ENCODE results near the gene PDE10A.

DNA sequence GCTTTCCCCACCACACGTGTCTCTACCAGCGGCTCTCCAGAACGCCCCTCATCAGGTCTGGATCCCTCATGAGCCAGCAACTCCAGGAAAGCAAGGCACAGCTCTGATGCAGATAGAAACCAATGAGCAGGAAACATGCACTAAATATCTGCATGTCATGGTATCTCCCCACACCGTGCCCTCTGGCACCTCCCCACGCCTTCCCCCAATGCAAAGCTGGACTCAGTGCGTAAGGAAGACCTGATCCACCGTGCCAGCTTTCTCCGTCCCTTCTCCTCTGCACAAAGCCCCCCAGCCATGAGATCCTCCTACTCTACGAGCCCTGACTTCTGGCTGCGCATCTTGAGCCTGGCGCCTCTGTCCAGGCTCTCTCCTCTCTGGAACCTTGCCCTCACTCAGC, 9.4 kb downstream of the PDE10A start:
- TF ChIP-seq EZH2 (conservative IDR thresholded peaks at IDR 0.05; ENCODE audit: low read depth, low read length) (no peak), HDAC1 (CRISPR knock-in tag; IDR thresholded peaks at IDR 0.05) (no peak), ZNF746 (CRISPR knock-in tag; IDR thresholded peaks at IDR 0.05) (no peak), FOXP1 (IDR thresholded peaks at IDR 0.05) (no peak), FOXP1 (CRISPR knock-in tag; IDR thresholded peaks at IDR 0.05) (no peak), TCF12 (IDR thresholded peaks at IDR 0.05) (no peak), TCF12 (CRISPR knock-in tag; IDR thresholded peaks at IDR 0.05) (no peak), BRCA1 (CRISPR knock-in tag; IDR thresholded peaks at IDR 0.05) (no peak)
- TF ChIP-seq, protein P1, sequence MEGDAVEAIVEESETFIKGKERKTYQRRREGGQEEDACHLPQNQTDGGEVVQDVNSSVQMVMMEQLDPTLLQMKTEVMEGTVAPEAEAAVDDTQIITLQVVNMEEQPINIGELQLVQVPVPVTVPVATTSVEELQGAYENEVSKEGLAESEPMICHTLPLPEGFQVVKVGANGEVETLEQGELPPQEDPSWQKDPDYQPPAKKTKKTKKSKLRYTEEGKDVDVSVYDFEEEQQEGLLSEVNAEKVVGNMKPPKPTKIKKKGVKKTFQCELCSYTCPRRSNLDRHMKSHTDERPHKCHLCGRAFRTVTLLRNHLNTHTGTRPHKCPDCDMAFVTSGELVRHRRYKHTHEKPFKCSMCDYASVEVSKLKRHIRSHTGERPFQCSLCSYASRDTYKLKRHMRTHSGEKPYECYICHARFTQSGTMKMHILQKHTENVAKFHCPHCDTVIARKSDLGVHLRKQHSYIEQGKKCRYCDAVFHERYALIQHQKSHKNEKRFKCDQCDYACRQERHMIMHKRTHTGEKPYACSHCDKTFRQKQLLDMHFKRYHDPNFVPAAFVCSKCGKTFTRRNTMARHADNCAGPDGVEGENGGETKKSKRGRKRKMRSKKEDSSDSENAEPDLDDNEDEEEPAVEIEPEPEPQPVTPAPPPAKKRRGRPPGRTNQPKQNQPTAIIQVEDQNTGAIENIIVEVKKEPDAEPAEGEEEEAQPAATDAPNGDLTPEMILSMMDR (CRISPR knock-in tag; IDR thresholded peaks at IDR 0.05) = no peak

Measured in HepG2 (cell line).